Heart left ventricle (tissue), 13 donors: Measurements from ENCODE around the gene DNAH17.

Experiments used
- CTCF ChIP-seq, 12 donors: fragments of 200-600 bp; sonication (generic) in 4 of 12; IDR thresholded peaks; one replicate each; pipeline versions ENCODE4 v1.5.0 to v1.8.0; 2018 to 2022; ENCODE audit warnings: antibody characterized with exemption in 12 of 12, mild to moderate bottlenecking in 5 of 12
- POLR2A ChIP-seq, 2 donors: fragments of 450-650 bp; IDR thresholded peaks; one replicate each; pipeline ENCODE4 v1.6.1; 2017; ENCODE audit warnings: antibody characterized with exemption in 2 of 2, mild to moderate bottlenecking in 2 of 2, moderate library complexity in 2 of 2
- donor health status: ischemic (EF 13 %, LVEDD 7.1; RV severe dilation, severe dysfunction).
- donor health status: DM: no; HTN: yes; CAD: no.
- donor health status: DM: no; HTN: no; CAD: no.
- donor health status: ischemic (EF 25% LVEDD 6.9; RV normal size, moderate dysfunction).
- donor health status: ischemic (EF 25% LVEDD 5.7; RV mildly dilated, moderate dysfunction).
- donor health status: ischemic (EF 35%, LVEDD 5.7; RV mildly dilated, moderate dysfunction).
- donor health status: nonischemic (EF 11% LVEDD 7.7; RV severe dilation, severe dysfunction).
- donor health status: DM: yes; HTN: yes; CAD: no.
- donor health status: PGD.
- donor health status: ischemic (EF 29% LVEDD 5.4; RV normal size, mild dysfunction).
- donor health status: nonischemic (EF 23%, LVEDD 6.1; RV moderate dilation, normal function).

GRCh38 chr17:78433013-78433727 lies 144.0 kb downstream of the DNAH17 start:
- TF ChIP-seq CTCF (IDR thresholded peaks at IDR 0.05) (no peak), POLR2A (IDR thresholded peaks at IDR 0.05) (no peak)
